SJSA1 (cell line): ENCODE measurements around the gene TSEN54. TPM values are rescaled to one million over a fixed set of nuclear protein-coding genes. Genes with fewer than 3 reads are reported as not detected.
A peak's percentile ranks its signal among the peaks of the same experiment; 100 is the strongest.

Experiments
- DNase-seq, 2 experiments: peaks; one replicate each; pipeline ENCODE4 v3.0.0-alpha.2; 2015 to 2020; ENCODE audit warnings: low spot score in 2 of 2, low read depth in 1 of 2
- H3K27ac ChIP-seq: fragments of 250-450 bp; sonication (Bioruptor Pico); 2 replicates; pipeline ENCODE4 v1.5.1; 2020; ENCODE audit warnings: mild to moderate bottlenecking, moderate library complexity
- H3K27me3 ChIP-seq: fragments of 250-450 bp; sonication (Bioruptor Pico); replicated peaks from 2 replicates; pipeline ENCODE4 v1.5.1; 2020; ENCODE audit warnings: mild to moderate bottlenecking, moderate library complexity
- H3K36me3 ChIP-seq: fragments of 250-450 bp; sonication (Bioruptor Pico); 2 replicates; pipeline ENCODE4 v1.5.1; 2020; ENCODE audit warnings: mild to moderate bottlenecking
- H3K4me1 ChIP-seq: fragments of 250-450 bp; sonication (Bioruptor Pico); replicated peaks from 2 replicates; pipeline ENCODE4 v1.6.1; 2021; ENCODE audit warnings: mild to moderate bottlenecking
- H3K4me3 ChIP-seq: fragments of 250-450 bp; sonication (Bioruptor Pico); 2 replicates; pipeline ENCODE4 v1.5.1; 2020; ENCODE audit warnings: mild to moderate bottlenecking
- H3K9me3 ChIP-seq: fragments of 250-450 bp; sonication (Bioruptor Pico); replicated peaks from 2 replicates; pipeline ENCODE4 v1.5.1; 2020; ENCODE audit warnings: mild to moderate bottlenecking
- total RNA-seq: library from RNA; depleted of rRNA; stranded (reverse); fragments of >200 nt; shearing (Covaris generic); gene quantifications from 2 replicates; pipeline ENCODE4 v1.2.3, GENCODE V29; 2014

TSEN54 gene
- total RNA-seq, 1 experiment from 2014 or later = 54.0 TPM

- H3K27me3 ChIP-seq = peaks cover 11% of the 10 kb centered on the region
- peak within 1 kb of the TSS; percentile 48 for H3K4me3 ChIP-seq
- DNase-seq = peak in 1 of 2 experiments; percentile 51
- no peak within 1 kb of the TSS for H3K27ac ChIP-seq
- H3K4me1 ChIP-seq = peaks cover 13% of the 10 kb centered on the region
- H3K36me3 ChIP-seq = peaks cover 33% of the 10 kb centered on the region
- H3K9me3 ChIP-seq = 0 out of 2 replicates have a peak, but pooled peaks cover 6% of the 10 kb centered on the region
Observed at GRCh38 chr17:75524970-75525805, 8.9 kb downstream of the TSEN54 start, which contains the start of gene LLGL2. TSS of gene LLGL2 (plus strand) at chr17:75525697. CDS start at chr17:75543427, 17,730 bp downstream.

- DNase-seq = no peak
- H3K9me3 ChIP-seq = 0 out of 2 replicates have a peak, but pooled peaks cover 6% of the 10 kb centered on the region
- H3K27ac ChIP-seq = no peak overlapping the region
- peaks cover 33% of the 10 kb centered on the region for H3K36me3 ChIP-seq
- H3K4me1 ChIP-seq = peaks cover 13% of the 10 kb centered on the region
- H3K27me3 ChIP-seq = peaks cover 11% of the 10 kb centered on the region
- peak overlapping the region; percentile 48 for H3K4me3 ChIP-seq
Observed at GRCh38 chr17:75525806-75526554, 9.7 kb downstream of the TSEN54 start.

- Histone ChIP-seq H3K9me3 (0 out of 2 replicates have a peak, but pooled peaks cover 6% of the 10 kb centered on the region), H3K4me3 (no peak overlapping the region), H3K4me1 (peaks cover 13% of the 10 kb centered on the region), H3K27me3 (peaks cover 11% of the 10 kb centered on the region), H3K27ac (no peak overlapping the region), H3K36me3 (peaks cover 26% of the 10 kb centered on the region)
- DNase-seq = no peak
Observed at GRCh38 chr17:75526555-75527270, 10.4 kb downstream of the TSEN54 start.

GRCh38 chr17:75530837-75531720 is 14.8 kb downstream of the TSEN54 start:
- Histone ChIP-seq H3K27ac (no peak overlapping the region), H3K4me3 (no peak overlapping the region), H3K4me1 (peaks cover 1% of the 10 kb centered on the region), H3K36me3 (no peaks in the 10 kb centered on the region), H3K27me3 (peaks cover 10% of the 10 kb centered on the region), H3K9me3 (no peaks in the 10 kb centered on the region)
- DNase-seq = no peak

- no peaks in the 10 kb centered on the region for H3K9me3 ChIP-seq
- no peaks in the 10 kb centered on the region for H3K4me1 ChIP-seq
- H3K4me3 ChIP-seq = no peak overlapping the region
- H3K27ac ChIP-seq = no peak overlapping the region
- DNase-seq = no peak
- H3K36me3 ChIP-seq = no peaks in the 10 kb centered on the region
- peaks cover 4% of the 10 kb centered on the region; the same call in 1 of the 2 replicates for H3K27me3 ChIP-seq
Observed at GRCh38 chr17:75531721-75532072, 15.4 kb downstream of the TSEN54 start.

- Histone ChIP-seq H3K4me1 (no peaks in the 10 kb centered on the region), H3K4me3 (no peak overlapping the region), H3K9me3 (no peaks in the 10 kb centered on the region), H3K27ac (no peak overlapping the region), H3K36me3 (no peaks in the 10 kb centered on the region), H3K27me3 (0 out of 2 replicates have a peak, but pooled peaks cover 2% of the 10 kb centered on the region)
- DNase-seq = no peak
Observed at GRCh38 chr17:75535119-75535537, 18.8 kb downstream of the TSEN54 start.

GRCh38 chr17:75535871-75536270 is 19.5 kb downstream of the TSEN54 start:
- no peak for DNase-seq
- 0 out of 2 replicates have a peak, but pooled peaks cover 2% of the 10 kb centered on the region for H3K27me3 ChIP-seq
- no peaks in the 10 kb centered on the region for H3K4me1 ChIP-seq
- H3K9me3 ChIP-seq = no peaks in the 10 kb centered on the region
- H3K36me3 ChIP-seq = no peaks in the 10 kb centered on the region
- H3K4me3 ChIP-seq = no peak overlapping the region
- H3K27ac ChIP-seq = no peak overlapping the region

- no peak for DNase-seq
- Histone ChIP-seq H3K27ac (no peak overlapping the region), H3K9me3 (no peaks in the 10 kb centered on the region), H3K36me3 (no peaks in the 10 kb centered on the region), H3K4me3 (no peak overlapping the region), H3K27me3 (0 out of 2 replicates have a peak, but pooled peaks cover 2% of the 10 kb centered on the region), H3K4me1 (no peaks in the 10 kb centered on the region)
Observed at GRCh38 chr17:75536366-75536765, 20.0 kb downstream of the TSEN54 start.

GRCh38 chr17:75539967-75540729 is 23.8 kb downstream of the TSEN54 start:
- Histone ChIP-seq H3K27me3 (peaks cover 2% of the 10 kb centered on the region; the same call in 1 of the 2 replicates), H3K27ac (no peak overlapping the region)

GRCh38 chr17:75540923-75541503 is 24.7 kb downstream of the TSEN54 start:
- H3K27ac ChIP-seq = no peak overlapping the region
- H3K4me1 ChIP-seq = no peaks in the 10 kb centered on the region
- no peaks in the 10 kb centered on the region for H3K36me3 ChIP-seq
- DNase-seq = no peak
- no peak overlapping the region for H3K4me3 ChIP-seq
- no peaks in the 10 kb centered on the region for H3K9me3 ChIP-seq
- H3K27me3 ChIP-seq = no peaks in the 10 kb centered on the region; the same call in 1 of the 2 replicates

More at GRCh38 chr17:75539967-75540729, 23.8 kb downstream of the TSEN54 start:
- Histone ChIP-seq H3K9me3 (no peaks in the 10 kb centered on the region), H3K36me3 (no peaks in the 10 kb centered on the region), H3K4me1 (no peaks in the 10 kb centered on the region), H3K4me3 (no peak overlapping the region)
- DNase-seq = no peak

- no peaks in the 10 kb centered on the region; the same call in 1 of the 2 replicates for H3K27me3 ChIP-seq
- no peak overlapping the region for H3K4me3 ChIP-seq
- H3K4me1 ChIP-seq = no peaks in the 10 kb centered on the region
- H3K9me3 ChIP-seq = no peaks in the 10 kb centered on the region
- no peak overlapping the region for H3K27ac ChIP-seq
- no peaks in the 10 kb centered on the region for H3K36me3 ChIP-seq
- no peak for DNase-seq
Observed at GRCh38 chr17:75542229-75542628, 25.9 kb downstream of the TSEN54 start.
